Cardiac fibroblast (primary cell): Measurements from ENCODE around the gene PCP4.

Source experiments
- DNase-seq, 2 donors: peaks; one replicate each; pipeline versions ENCODE4 v3.0.0 to v3.0.0-alpha.2; 2010; ENCODE audit warnings: low read depth in 2 of 2
- H3K4me3 ChIP-seq, 2 donors: replicated peaks in 1 of 2; 1 replicate in 1 of 2; 2 replicates in 1 of 2; pipeline ENCODE4 v1.5.1; 2011; ENCODE audit warnings: low read depth in 2 of 2, low read length in 2 of 2, mild to moderate bottlenecking in 2 of 2, moderate library complexity in 1 of 2
- CTCF ChIP-seq: IDR thresholded peaks from one replicate; pipeline ENCODE4 v1.5.1; 2011; ENCODE audit warnings: low read depth, mild to moderate bottlenecking, low read length, inconsistent platforms

Gene PCP4

DNA sequence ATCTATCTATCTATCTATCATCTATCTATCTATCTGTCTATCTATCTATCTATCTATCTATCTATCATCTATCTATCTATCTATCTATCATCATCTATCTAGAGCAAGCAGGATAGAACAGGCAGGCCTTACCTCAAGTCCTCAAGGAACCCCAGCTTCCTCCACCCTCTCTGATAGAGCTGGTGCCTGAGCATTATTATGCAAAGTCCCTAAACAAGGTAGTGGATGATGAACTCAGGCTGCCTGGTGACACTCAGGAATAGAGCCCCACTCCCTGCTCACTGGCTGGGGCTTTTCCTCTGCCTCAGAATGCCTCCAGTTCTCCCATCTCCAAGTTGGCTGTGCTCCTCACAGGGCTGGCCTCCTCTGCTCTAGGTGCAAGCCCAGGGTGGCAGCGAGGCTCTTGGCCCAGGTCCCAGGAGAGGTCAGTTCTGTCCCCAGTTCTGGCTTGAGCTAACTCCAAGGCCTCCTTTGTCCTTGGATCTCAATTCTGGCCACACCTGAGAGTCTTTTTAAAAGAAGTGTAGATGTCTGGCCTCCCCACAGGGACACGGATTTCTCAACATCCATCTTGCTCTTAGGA lies 60.2 kb downstream of the PCP4 start:
- H3K4me3 ChIP-seq: no peak overlapping the region
- no peak for DNase-seq
- no peak for TF ChIP-seq CTCF

DNA sequence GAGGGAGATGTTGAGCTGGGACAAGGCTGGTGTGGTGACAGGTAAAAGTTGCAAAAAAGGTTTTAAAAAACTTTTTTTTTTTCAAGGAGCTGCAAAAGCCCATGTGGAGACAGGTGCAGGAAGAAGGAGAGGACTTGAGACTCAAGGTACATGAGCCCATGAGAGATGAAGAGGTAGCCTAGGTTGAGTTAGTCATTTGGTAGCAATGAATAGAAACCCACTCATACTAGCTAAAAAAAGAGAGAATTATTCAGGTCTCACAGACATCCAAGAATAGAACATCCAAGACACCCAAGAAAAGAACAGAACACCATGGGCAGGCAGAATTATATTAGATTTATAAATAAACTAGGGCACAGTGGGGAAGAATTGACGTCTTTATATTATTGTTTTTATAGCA lies 65.1 kb downstream of the PCP4 start:
- no peak overlapping the region for H3K4me3 ChIP-seq
- no peak for TF ChIP-seq CTCF
- no peak for DNase-seq

DNA sequence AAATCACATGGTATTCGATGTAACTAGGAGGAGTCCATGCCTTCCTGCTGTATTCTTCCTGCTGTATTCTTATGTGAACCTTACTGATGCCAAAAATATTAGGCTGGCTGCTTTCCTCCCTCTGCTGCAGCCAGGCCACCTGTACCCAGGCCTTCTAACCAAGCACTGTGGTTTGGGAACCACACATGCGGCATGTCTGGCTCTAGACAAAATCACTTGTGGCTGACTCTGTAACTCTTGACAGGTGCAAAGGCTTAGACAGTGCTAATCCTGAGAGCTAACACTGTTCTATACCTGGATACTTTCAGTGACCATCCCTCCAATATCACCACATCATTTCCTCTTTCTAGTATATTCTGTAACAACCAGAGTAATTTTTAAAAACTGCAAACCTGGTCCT lies 67.7 kb downstream of the PCP4 start:
- no peak for TF ChIP-seq CTCF
- H3K4me3 ChIP-seq: no peak overlapping the region
- no peak for DNase-seq

DNA sequence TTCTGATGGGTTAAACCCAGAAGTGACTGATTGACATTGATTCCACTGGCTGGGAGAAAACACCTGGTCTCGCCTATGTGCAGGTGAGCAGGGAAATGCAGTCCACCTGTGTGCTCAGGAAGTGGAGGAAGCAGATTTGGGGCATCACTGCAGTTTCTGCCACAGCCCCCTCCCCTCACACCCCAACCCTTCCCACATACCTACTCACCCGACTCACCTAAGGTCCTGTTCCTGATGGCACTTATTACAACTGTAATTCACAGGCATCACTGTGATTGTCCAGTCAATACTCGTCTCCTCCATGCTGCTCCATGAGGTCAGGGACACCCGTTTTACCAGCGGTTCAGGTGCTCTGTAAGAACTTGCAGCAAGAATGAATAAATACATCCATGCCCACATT lies 68.5 kb downstream of the PCP4 start:
- no peak for TF ChIP-seq CTCF
- H3K4me3 ChIP-seq: no peak overlapping the region
- DNase-seq: no peak

DNA sequence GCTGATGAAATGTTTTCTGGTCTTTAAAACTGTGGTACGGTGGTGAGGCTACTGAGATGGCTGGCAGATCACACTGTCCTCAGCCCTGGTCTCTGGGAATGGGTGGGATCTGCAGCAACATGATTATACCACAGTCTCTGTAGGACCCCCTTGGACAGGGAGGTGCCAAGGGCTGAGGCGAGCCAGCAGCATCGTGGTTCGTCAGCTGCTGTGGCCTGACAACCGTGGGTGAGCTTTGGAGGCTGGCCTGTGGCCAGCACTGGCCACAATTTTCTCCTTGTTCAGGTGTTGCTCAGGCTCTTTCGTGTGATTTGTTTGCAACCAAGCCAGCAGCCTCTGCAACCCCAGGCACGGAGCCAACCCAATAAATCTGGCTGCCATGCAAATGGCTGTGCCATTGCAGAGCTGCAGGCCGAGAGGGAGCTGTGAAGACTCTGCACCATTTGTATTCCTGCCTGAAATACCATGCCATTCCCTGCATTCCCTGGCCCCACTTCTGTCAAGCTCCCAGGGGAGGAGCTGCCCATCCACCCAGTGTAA lies 70.9 kb downstream of the PCP4 start:
- no peak for TF ChIP-seq CTCF
- no peak for DNase-seq
- H3K4me3 ChIP-seq: no peak overlapping the region

DNA sequence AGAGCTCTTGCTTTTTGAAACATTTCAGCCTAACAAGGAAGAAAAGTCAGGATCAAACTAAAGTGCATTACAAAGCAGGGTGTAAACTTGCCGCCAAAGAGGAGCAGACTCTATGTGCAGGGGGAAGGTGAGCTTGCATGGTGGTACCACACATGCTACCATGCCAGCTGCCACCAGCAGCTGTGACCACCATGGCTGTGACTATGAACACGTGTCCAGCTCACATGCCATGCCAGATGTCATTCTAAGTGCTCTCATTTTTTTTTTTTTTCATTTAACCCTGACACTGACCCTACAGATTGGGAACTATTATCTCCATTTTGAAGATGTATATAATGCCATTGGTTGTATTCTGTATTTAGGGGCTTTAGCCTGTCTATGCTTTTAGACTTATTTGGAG lies 79.0 kb downstream of the PCP4 start:
- no peak for DNase-seq
- TF ChIP-seq CTCF: no peak
- no peak overlapping the region for H3K4me3 ChIP-seq

DNA sequence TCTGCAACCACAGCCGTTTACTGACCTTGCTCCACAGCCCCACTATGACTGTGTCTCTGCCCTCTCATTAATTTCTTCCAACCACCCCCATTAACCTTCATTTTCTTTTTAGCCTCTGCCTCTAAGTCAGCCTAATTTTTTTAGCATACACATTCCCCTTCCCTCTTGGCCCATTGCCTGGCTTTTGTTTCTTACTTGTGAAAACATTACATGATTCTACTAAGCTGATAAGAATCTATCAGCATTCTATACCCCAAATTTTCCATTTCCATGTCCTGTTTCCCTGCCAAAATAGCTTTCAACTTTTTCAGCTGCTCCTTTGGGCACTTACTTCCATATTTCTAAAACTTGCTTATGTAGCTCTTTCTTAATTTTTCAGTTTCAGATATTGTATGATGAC lies 79.8 kb downstream of the PCP4 start:
- H3K4me3 ChIP-seq: no peak overlapping the region
- TF ChIP-seq CTCF: no peak
- no peak for DNase-seq
